Keratinocyte (primary cell): ENCODE results near the gene VPS41. TPM values are rescaled to one million over a fixed set of nuclear protein-coding genes. Genes with fewer than 3 reads are reported as not detected.

Source experiments
- DNase-seq: peaks from one replicate; pipeline ENCODE4 v3.0.0-alpha.2; 2011; ENCODE audit warnings: low read depth, missing footprints, low spot score
- FAIRE-seq: peaks from 2 replicates; lab custom pipeline; 2011; peaks lifted over from hg19 to GRCh38; lab: Jason Lieb, UNC
- H2AFZ ChIP-seq: 2 replicates; pipeline ENCODE4 v1.6.0; 2012; ENCODE audit warnings: low read length, control low read depth, inconsistent platforms; ENCODE audit not compliant: control insufficient read depth
- H3K27ac ChIP-seq: 2 replicates; pipeline ENCODE4 v1.5.1; 2011; ENCODE audit warnings: low read length; ENCODE audit not compliant: control insufficient read depth, insufficient read depth
- H3K27me3 ChIP-seq: 3 replicates; pipeline ENCODE4 v1.6.0; 2011; ENCODE audit warnings: low read length; ENCODE audit not compliant: control insufficient read depth, insufficient read depth; ENCODE audit errors: extremely low read depth
- H3K36me3 ChIP-seq, 2 experiments: 2 replicates in 1 of 2; 3 replicates in 1 of 2; pipeline ENCODE4 v1.5.1; 2011; ENCODE audit warnings: low read length in 2 of 2, mild to moderate bottlenecking in 1 of 2; ENCODE audit not compliant: control insufficient read depth in 2 of 2, insufficient read depth in 2 of 2; ENCODE audit errors: extremely low read depth in 1 of 2
- H3K4me1 ChIP-seq: 3 replicates; pipeline ENCODE4 v1.5.1; 2011; ENCODE audit warnings: low read length; ENCODE audit not compliant: control insufficient read depth, insufficient read depth; ENCODE audit errors: extremely low read depth
- H3K4me2 ChIP-seq: 3 replicates; pipeline ENCODE4 v1.6.0; 2011; ENCODE audit warnings: low read depth, low read length; ENCODE audit not compliant: control insufficient read depth, insufficient read depth; ENCODE audit errors: extremely low read depth
- H3K4me3 ChIP-seq, 3 experiments: fragments of 200-600 bp in 1 of 3; sonication (generic) in 1 of 3; 2 replicates in 2 of 3; 3 replicates in 1 of 3; pipeline ENCODE4 v1.5.1; 2011 to 2016; ENCODE audit warnings: low read length in 3 of 3, mild to moderate bottlenecking in 3 of 3, control low read depth in 2 of 3, inconsistent platforms in 1 of 3, low read depth in 1 of 3, mixed read lengths in 1 of 3, mixed run types in 1 of 3, moderate library complexity in 1 of 3; ENCODE audit not compliant: control insufficient read depth in 2 of 3, insufficient read depth in 2 of 3; ENCODE audit errors: extremely low read depth in 1 of 3
- H3K79me2 ChIP-seq: 2 replicates; pipeline ENCODE4 v1.6.0; 2012; ENCODE audit warnings: low read length; ENCODE audit not compliant: control insufficient read depth, insufficient read depth
- H3K9ac ChIP-seq: 3 replicates; pipeline ENCODE4 v1.6.0; 2011; ENCODE audit warnings: low read length; ENCODE audit not compliant: control insufficient read depth, insufficient read depth; ENCODE audit errors: extremely low read depth
- H3K9me1 ChIP-seq: 3 replicates; pipeline ENCODE4 v1.6.0; 2011; ENCODE audit warnings: low read length; ENCODE audit not compliant: control insufficient read depth, insufficient read depth; ENCODE audit errors: extremely low read depth
- H3K9me3 ChIP-seq: 2 replicates; pipeline ENCODE4 v1.5.1; 2012; ENCODE audit warnings: low read depth, low read length; ENCODE audit not compliant: control insufficient read depth
- H4K20me1 ChIP-seq: 3 replicates; pipeline ENCODE4 v1.6.0; 2011; ENCODE audit warnings: low read length; ENCODE audit not compliant: control insufficient read depth, insufficient read depth; ENCODE audit errors: extremely low read depth
- CTCF ChIP-seq, 3 experiments: IDR thresholded peaks in 1 of 3; conservative IDR thresholded peaks in 1 of 3; optimal IDR thresholded peaks in 1 of 3; 2 replicates in 2 of 3; 3 replicates in 1 of 3; pipeline versions ENCODE3 to v1.5.1; 2011; ENCODE audit warnings: low read length in 3 of 3, mild to moderate bottlenecking in 3 of 3, moderate library complexity in 2 of 3, control low read depth in 1 of 3, inconsistent platforms in 1 of 3; ENCODE audit not compliant: insufficient read depth in 2 of 3; ENCODE audit errors: extremely low read depth in 1 of 3
- EZH2 ChIP-seq: IDR thresholded peaks from one replicate; pipeline ENCODE4 v1.6.1; 2012; ENCODE audit warnings: inconsistent platforms, mild to moderate bottlenecking, low read length, moderate library complexity
- dilution Hi-C: fragments of 300-500 bp; cut with MboI; formaldehyde crosslinking; loops from one replicate; pipeline ENCODE4 v1.7.0; 2020; ENCODE audit warnings: low sequenced_read_pairs; ENCODE audit not compliant: extremely low pct_ligation_motif_present
- polyA plus RNA-seq, 5 experiments: library from polyadenylated mRNA; depleted of rRNA in 3 of 5; stranded (reverse) in 3 of 5; stranded (forward) in 1 of 5; unstranded in 1 of 5; fragments of >200 nt; gene quantifications; 1 replicate in 1 of 5; 2 replicates in 3 of 5; 3 replicates in 1 of 5; pipeline versions ENCODE4 v1.2.1 to v1.2.3, GENCODE V29; 2011 to 2012; ENCODE audit warnings: missing spikeins in 2 of 5, low read depth in 1 of 5, low replicate concordance in 1 of 5

The VPS41 gene
- polyA plus RNA-seq, 1 donor (not counting 4 experiments of a cell fraction or from before 2014, with no cell fraction given) = 38.1 TPM

DNA sequence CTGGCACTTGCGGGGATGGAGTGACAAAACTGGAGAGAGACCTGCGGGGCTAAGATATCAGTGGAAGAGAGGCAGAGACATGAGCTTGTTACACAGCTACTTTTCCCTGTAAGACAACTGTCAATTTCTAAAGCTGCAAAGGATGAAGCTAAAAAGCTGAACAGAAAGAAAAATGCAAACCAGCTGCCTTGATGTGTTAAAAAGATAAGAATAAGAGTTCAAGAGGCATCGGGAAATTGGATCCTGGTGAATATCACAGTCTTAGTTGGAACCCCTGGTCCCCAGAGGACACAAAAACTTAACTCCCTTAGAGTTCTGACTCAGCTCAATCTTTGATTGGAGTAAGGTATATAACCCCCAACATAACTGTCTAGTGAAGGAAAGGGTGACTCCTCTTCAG, 38.8 kb downstream of the VPS41 start:
- peaks cover 0 to 3% of the 10 kb centered on the region in 2 experiments for H3K36me3 ChIP-seq
- DNase-seq = no peak
- H3K4me3 ChIP-seq = no peak overlapping the region
- H3K9me1 ChIP-seq = no peaks in the 10 kb centered on the region
- TF ChIP-seq CTCF (optimal IDR thresholded peaks at IDR 0.05 in 1 of 3, IDR thresholded peaks at IDR 0.05 in 1 of 3, conservative IDR thresholded peaks at IDR 0.05 in 1 of 3; ENCODE audit: extremely low read depth in 1 of 3, insufficient read depth in 2 of 3, low read length in 3 of 3) (no peak), EZH2 (no peak)
- H3K9ac ChIP-seq = no peak overlapping the region
- H3K4me2 ChIP-seq = no peak overlapping the region
- H3K9me3 ChIP-seq = no peaks in the 10 kb centered on the region
- no peaks in the 10 kb centered on the region for H3K27me3 ChIP-seq
- dilution Hi-C loops = no loop called here
- H2AFZ ChIP-seq = no peak overlapping the region
- H4K20me1 ChIP-seq = no peaks in the 10 kb centered on the region
- no peaks in the 10 kb centered on the region for H3K79me2 ChIP-seq
- no peak overlapping the region for H3K27ac ChIP-seq
- FAIRE-seq = no peak
- H3K4me1 ChIP-seq = no peaks in the 10 kb centered on the region

- Histone ChIP-seq H2AFZ (peak overlapping the region; percentile 62), H3K36me3 (peaks cover 0 to 4% of the 10 kb centered on the region in 2 experiments), H4K20me1 (no peaks in the 10 kb centered on the region), H3K4me1 (peaks cover 29% of the 10 kb centered on the region), H3K9ac (peak overlapping the region; percentile 51), H3K79me2 (no peaks in the 10 kb centered on the region), H3K27me3 (no peaks in the 10 kb centered on the region), H3K27ac (peak overlapping the region; percentile 82), H3K4me3 (peak overlapping the region in 2 of 3 experiments; percentile 34 to 50), H3K9me1 (no peaks in the 10 kb centered on the region), H3K9me3 (no peaks in the 10 kb centered on the region), H3K4me2 (peak overlapping the region; percentile 72)
- DNase-seq (peak; percentile 45), FAIRE-seq (peak; percentile 90)
- TF ChIP-seq EZH2 (no peak), CTCF (optimal IDR thresholded peaks at IDR 0.05 in 1 of 3, IDR thresholded peaks at IDR 0.05 in 1 of 3, conservative IDR thresholded peaks at IDR 0.05 in 1 of 3; ENCODE audit: extremely low read depth in 1 of 3, insufficient read depth in 2 of 3, low read length in 3 of 3) (no peak)
- dilution Hi-C loops = no loop called here
Observed at GRCh38 chr7:38863601-38864291, 45.2 kb downstream of the VPS41 start.
